Osteoblast (primary cell): Measurements from ENCODE around the gene PHACTR1. TPM values are rescaled to one million over a fixed set of nuclear protein-coding genes. Genes with fewer than 3 reads are reported as not detected.

Source experiments
- DNase-seq: peaks from one replicate; pipeline ENCODE4 v3.0.0; 2011; ENCODE audit warnings: low spot score, mixed read lengths; ENCODE audit not compliant: insufficient read length; ENCODE audit errors: missing footprints
- H2AFZ ChIP-seq: 2 replicates; pipeline ENCODE4 v1.6.0; 2011; ENCODE audit warnings: mild to moderate bottlenecking, low read length
- H3K27ac ChIP-seq: 2 replicates; pipeline ENCODE4 v1.5.1; 2011; ENCODE audit warnings: mild to moderate bottlenecking, low read depth, low read length, moderate library complexity
- H3K27me3 ChIP-seq: 2 replicates; pipeline ENCODE4 v1.6.0; 2012; ENCODE audit warnings: mild to moderate bottlenecking, control low read depth, inconsistent platforms, low read length, moderate library complexity; ENCODE audit not compliant: insufficient read depth
- H3K36me3 ChIP-seq: 2 replicates; pipeline ENCODE4 v1.5.1; 2011; ENCODE audit warnings: mild to moderate bottlenecking, low read length, control low read depth, moderate library complexity; ENCODE audit not compliant: insufficient read depth
- H3K4me1 ChIP-seq: 2 replicates; pipeline ENCODE4 v1.5.1; 2011; ENCODE audit warnings: mild to moderate bottlenecking, low read length, control low read depth, moderate library complexity; ENCODE audit not compliant: insufficient read depth
- H3K4me2 ChIP-seq: 2 replicates; pipeline ENCODE4 v1.6.0; 2011; ENCODE audit warnings: mild to moderate bottlenecking, low read length; ENCODE audit not compliant: insufficient read depth
- H3K4me3 ChIP-seq: fragments of 200-600 bp; sonication (generic); 3 replicates; pipeline ENCODE4 v1.5.1; 2012; ENCODE audit warnings: mild to moderate bottlenecking, low read length, inconsistent platforms; ENCODE audit not compliant: insufficient read depth
- H3K79me2 ChIP-seq: 2 replicates; pipeline ENCODE4 v1.6.0; 2012; ENCODE audit warnings: mild to moderate bottlenecking, low read length, control low read depth, inconsistent platforms; ENCODE audit not compliant: insufficient read depth
- H3K9me3 ChIP-seq: 2 replicates; pipeline ENCODE4 v1.5.1; 2011; ENCODE audit warnings: low read depth, low read length, control low read depth
- H4K20me1 ChIP-seq: 2 replicates; pipeline ENCODE4 v1.6.0; 2012; ENCODE audit warnings: mild to moderate bottlenecking, low read length, control low read depth; ENCODE audit not compliant: insufficient read depth
- total RNA-seq: library from RNA; depleted of rRNA; stranded (reverse); fragments of >200 nt; gene quantifications from 2 replicates; pipeline ENCODE4 v1.2.3, GENCODE V29; 2012
- TF ChIP-seq, protein P1 (sequence below): IDR thresholded peaks from 2 replicates; pipeline ENCODE4 v1.5.1; 2011; ENCODE audit warnings: mild to moderate bottlenecking, low read depth, low read length, moderate library complexity; ENCODE audit errors: extremely low read depth

The PHACTR1 gene
- total RNA-seq, 1 donor = 0.36 TPM

DNA sequence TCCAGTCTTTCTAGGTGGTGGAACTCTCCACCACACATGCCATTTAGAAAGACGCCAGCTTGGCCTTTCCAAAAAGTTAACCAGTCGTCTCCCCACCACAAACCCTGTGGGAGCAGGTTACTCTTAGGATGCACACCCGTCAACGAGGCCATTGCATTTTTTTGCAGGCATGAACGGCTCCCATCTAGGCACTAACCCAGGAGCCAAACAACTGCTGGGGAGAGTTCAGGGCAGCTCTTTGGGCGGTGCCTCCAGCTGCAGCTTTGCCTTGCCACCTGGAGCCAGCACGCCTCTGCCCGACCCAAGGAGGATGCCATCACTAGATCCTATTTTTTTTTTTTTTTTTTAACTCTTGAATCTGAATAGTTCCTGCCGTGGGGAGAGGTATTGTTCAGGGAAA is 571.9 kb downstream of the PHACTR1 start:
- no peak for DNase-seq
- Histone ChIP-seq H4K20me1 (no peaks in the 10 kb centered on the region), H3K27ac (no peak overlapping the region), H3K9me3 (no peaks in the 10 kb centered on the region), H3K36me3 (peaks cover 9% of the 10 kb centered on the region), H3K4me1 (no peaks in the 10 kb centered on the region), H3K4me2 (no peak overlapping the region), H3K27me3 (no peaks in the 10 kb centered on the region), H3K79me2 (no peaks in the 10 kb centered on the region), H3K4me3 (no peak overlapping the region), H2AFZ (no peak overlapping the region)
- TF ChIP-seq, protein P1, sequence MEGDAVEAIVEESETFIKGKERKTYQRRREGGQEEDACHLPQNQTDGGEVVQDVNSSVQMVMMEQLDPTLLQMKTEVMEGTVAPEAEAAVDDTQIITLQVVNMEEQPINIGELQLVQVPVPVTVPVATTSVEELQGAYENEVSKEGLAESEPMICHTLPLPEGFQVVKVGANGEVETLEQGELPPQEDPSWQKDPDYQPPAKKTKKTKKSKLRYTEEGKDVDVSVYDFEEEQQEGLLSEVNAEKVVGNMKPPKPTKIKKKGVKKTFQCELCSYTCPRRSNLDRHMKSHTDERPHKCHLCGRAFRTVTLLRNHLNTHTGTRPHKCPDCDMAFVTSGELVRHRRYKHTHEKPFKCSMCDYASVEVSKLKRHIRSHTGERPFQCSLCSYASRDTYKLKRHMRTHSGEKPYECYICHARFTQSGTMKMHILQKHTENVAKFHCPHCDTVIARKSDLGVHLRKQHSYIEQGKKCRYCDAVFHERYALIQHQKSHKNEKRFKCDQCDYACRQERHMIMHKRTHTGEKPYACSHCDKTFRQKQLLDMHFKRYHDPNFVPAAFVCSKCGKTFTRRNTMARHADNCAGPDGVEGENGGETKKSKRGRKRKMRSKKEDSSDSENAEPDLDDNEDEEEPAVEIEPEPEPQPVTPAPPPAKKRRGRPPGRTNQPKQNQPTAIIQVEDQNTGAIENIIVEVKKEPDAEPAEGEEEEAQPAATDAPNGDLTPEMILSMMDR = no peak

DNA sequence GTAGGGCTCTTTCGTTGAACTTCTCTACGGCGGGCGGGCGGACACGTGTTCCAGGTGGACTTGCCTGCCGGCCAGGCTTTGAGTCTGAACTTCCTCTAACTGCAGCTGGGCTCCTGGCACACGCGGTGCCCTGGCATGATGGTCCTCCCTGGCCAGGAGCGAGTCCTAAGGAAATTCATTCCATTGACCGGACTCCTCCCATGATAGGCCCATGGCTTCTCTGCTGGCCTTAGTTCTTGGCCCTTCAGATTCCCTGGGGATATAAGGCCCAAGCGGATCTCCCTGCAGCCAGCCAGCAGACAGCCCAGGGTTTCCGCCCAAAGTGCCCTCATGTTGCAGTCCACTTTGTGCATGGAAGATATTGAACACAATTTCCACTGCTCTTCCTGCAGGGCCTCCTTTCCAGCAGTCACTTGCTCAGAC is 572.4 kb downstream of the PHACTR1 start:
- Histone ChIP-seq H4K20me1 (no peaks in the 10 kb centered on the region), H3K36me3 (peaks cover 12% of the 10 kb centered on the region), H3K79me2 (no peaks in the 10 kb centered on the region), H3K4me2 (no peak overlapping the region), H3K4me1 (no peaks in the 10 kb centered on the region), H3K27ac (no peak overlapping the region), H3K4me3 (no peak overlapping the region), H2AFZ (no peak overlapping the region), H3K9me3 (no peaks in the 10 kb centered on the region), H3K27me3 (no peaks in the 10 kb centered on the region)
- DNase-seq = no peak
- TF ChIP-seq, protein P1 = no peak

DNA sequence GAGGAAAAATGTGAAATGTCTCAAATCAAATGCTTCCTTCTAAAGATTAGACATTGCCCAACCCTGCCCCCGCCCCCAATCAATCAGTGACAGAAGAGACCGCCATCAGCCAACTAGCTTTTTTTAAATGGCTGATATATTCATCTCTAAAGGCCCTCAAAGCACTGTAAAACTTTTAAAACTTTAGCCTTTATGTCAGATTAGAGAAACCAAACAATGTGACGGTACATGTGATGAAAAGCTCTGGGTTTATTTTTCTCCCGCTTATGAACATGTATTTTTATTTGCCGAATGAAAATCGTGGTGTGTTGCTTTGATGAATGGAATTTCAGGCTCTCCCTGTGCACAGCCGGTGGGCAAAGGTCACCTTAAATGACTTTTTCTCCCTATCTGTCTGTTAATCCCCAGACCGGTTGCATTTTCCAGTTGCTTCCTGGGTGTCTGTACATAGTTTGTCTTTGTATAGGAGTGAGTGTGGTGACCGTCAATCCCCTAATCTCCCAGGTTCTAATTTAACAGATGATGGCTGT is 573.3 kb downstream of the PHACTR1 start:
- Histone ChIP-seq H3K27ac (no peak overlapping the region), H4K20me1 (no peaks in the 10 kb centered on the region), H3K36me3 (peaks cover 20% of the 10 kb centered on the region), H3K4me2 (no peak overlapping the region), H3K9me3 (no peaks in the 10 kb centered on the region), H3K4me1 (no peaks in the 10 kb centered on the region), H3K79me2 (no peaks in the 10 kb centered on the region), H3K4me3 (no peak overlapping the region), H3K27me3 (no peaks in the 10 kb centered on the region), H2AFZ (no peak overlapping the region)
- DNase-seq = no peak
- TF ChIP-seq, protein P1 = no peak

DNA sequence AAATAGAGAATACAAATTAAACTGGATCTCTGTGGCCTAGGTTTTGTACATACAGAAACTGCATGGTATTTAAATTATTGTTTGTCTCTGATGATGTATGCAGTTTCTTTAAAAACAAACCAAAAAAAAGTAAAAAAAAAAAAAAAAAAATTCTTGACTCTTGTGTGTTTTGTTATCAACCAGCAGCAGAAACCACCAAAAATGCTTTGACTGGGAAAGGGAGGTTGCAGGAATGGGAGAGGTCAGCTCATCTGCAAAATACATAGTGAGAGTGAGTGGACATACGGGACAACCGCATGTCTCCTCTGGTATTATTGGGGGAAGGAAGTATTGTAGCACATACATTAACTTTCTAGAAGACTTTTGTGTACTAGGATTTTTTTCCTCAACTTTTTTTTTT is 573.8 kb downstream of the PHACTR1 start:
- Histone ChIP-seq H3K9me3 (no peaks in the 10 kb centered on the region), H3K4me3 (no peak overlapping the region), H3K27ac (no peak overlapping the region), H3K4me2 (no peak overlapping the region), H4K20me1 (no peaks in the 10 kb centered on the region), H3K36me3 (peaks cover 25% of the 10 kb centered on the region), H3K4me1 (no peaks in the 10 kb centered on the region), H2AFZ (no peak overlapping the region), H3K27me3 (no peaks in the 10 kb centered on the region), H3K79me2 (no peaks in the 10 kb centered on the region)
- TF ChIP-seq, protein P1 = no peak
- DNase-seq = no peak
